Urinary bladder (tissue), 4 donors: Measurements from ENCODE around the gene TMEM170A. TPM values are rescaled to one million over a fixed set of nuclear protein-coding genes. Genes with fewer than 3 reads are reported as not detected.
"Not testable (repeated sequence)": the region's sequence is repeated elsewhere in the genome, so short reads cannot be mapped to it uniquely, and the experiment has no call there.

Source experiments
- DNase-seq: peaks from one replicate; pipeline ENCODE4 v3.0.0-alpha.2; 2015; ENCODE audit errors: extremely low spot score
- H3K27ac ChIP-seq: one replicate; pipeline ENCODE4 v1.5.1; 2013; ENCODE audit warnings: low read depth, mild to moderate bottlenecking, moderate library complexity
- H3K36me3 ChIP-seq: one replicate; pipeline ENCODE4 v1.6.1; 2013; ENCODE audit warnings: mild to moderate bottlenecking, moderate library complexity; ENCODE audit not compliant: insufficient read depth
- H3K4me1 ChIP-seq: one replicate; pipeline ENCODE4 v1.6.1; 2013; ENCODE audit warnings: mild to moderate bottlenecking, moderate library complexity; ENCODE audit not compliant: insufficient read depth
- H3K4me3 ChIP-seq: one replicate; pipeline ENCODE4 v1.5.1; 2013; ENCODE audit warnings: low read depth, low read length
- WGBS: extraction: QIAGEN DNeasy Blood & Tissue Kit; methylation state at CpG from one replicate; pipeline ENCODE4 v1.1.7; 2013; 5-methylcytosine and 5-hydroxymethylcytosine counted together
- polyA plus RNA-seq: library from polyadenylated mRNA; stranded (reverse); fragments of 200-250 nt; gene quantifications from one replicate; pipeline ENCODE4 v1.2.3, GENCODE V29; 2013
- total RNA-seq: library from RNA; depleted of rRNA; stranded (reverse); fragments of >200 nt; gene quantifications from one replicate; pipeline ENCODE4 v1.2.3, GENCODE V29; 2014
- donor health status: healthy with polysubstance abuse.
- donor health status: healthy.

Gene TMEM170A
- total and polyA plus RNA-seq, 2 donors, result 7.2 to 46.7 TPM

DNA sequence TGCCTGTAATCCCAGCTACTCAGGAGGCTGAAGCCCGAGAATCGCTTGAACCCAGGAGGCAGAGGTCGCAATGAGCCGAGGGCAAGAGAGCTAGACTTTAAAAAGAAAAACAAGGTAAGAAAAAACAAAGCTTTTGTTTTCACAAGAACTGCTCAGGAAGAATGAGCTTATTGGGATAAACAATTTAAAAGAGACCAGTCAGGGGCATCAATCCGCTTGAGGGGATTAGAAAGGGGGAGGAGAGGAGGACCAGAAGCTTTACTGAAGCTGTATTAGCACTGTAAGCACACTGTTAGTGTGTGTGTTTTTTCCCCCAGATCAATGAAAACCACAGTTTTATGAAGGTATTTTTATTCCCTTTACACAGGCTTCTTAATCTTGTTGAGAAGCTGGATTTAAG lies 8.8 kb downstream of the TMEM170A start:
- Histone ChIP-seq H3K4me3 (no peak overlapping the region), H3K27ac (no peak overlapping the region), H3K36me3 (no peaks in the 10 kb centered on the region), H3K4me1 (no peaks in the 10 kb centered on the region)
- no peak for DNase-seq
- WGBS, result 72% methylated on average over 5 of the region's 5 CpGs

DNA sequence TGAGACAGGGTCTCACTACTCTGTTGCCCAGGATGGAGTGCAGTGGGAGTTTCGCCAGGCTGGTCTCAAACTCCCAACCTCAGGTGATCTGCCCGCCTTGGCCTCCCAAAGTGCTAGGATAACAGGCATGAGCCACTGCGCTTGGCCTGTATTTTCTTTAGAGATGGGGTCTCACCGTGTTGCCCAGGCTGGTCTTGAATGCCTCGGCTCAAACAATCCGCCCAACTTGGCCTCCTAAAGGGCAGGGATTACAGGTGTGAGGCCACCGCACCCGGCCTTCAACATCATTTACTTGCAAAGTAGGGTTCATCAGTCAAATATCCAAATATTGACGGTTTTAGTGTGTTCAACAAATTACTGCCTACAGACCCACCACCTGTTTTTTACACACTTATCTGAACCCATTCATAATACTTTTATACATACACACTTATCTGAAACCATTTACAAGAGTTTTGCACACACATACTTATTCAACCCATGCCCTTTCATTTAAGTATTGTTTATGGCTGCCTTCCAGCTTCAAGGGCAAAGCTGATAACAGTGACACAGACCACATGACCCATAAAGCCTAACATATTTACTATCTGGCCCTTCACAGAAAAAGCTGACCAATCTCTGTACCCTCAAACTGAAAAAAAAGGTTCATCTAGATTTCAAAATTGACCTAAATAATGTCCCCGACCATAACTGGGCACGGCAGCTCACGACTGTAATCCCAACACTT lies 11.9 kb downstream of the TMEM170A start:
- Histone ChIP-seq H3K4me1 (no peaks in the 10 kb centered on the region), H3K36me3 (no peaks in the 10 kb centered on the region), H3K4me3 (no peak overlapping the region), H3K27ac (no peak overlapping the region)
- 76% methylated on average over 12 of the region's 12 CpGs for WGBS
- DNase-seq, result no peak

DNA sequence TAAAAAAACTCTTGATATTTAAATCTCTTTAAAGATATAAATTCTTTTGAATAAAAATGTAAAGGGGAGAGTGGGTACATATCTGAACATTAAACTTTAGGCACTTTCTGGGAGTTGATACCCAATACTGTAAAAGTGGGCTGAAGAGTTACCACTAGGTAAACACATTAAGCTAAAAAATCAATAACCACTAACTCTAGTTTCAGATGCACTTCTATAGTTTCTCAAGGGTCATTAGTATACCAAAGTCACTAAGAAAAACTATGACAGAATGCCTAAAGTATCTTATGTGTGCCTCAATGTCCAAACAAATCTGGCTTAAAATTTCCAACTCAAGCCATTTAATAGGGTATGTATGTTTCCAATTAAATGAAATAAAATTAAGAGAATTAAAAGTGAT lies 18.1 kb downstream of the TMEM170A start:
- Histone ChIP-seq H3K36me3 (no peaks in the 10 kb centered on the region), H3K4me3 (no peak overlapping the region), H3K4me1 (no peaks in the 10 kb centered on the region), H3K27ac (no peak overlapping the region)
- DNase-seq, result no peak

DNA sequence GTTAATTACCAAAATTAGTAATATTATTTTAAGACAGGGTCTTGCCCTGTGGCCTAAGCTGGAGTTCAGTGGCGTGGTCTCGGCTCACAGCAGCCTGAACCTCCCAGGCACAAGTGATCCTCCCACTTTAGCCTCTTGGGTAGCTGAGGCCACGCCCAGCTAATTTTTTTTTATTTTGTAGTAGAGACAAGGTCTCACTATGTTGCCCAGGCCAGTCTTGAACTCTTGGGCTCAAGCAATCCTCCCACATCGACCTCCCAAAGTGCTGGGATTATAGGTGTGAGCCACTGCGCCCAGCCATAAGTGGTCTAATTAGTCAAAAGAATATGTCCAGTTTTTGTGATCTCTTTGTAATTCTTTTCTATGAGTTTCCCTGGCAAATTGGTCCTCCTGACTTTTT lies 19.2 kb downstream of the TMEM170A start:
- H3K36me3 ChIP-seq, result no peaks in the 10 kb centered on the region
- DNase-seq, result no peak
- no peak overlapping the region for H3K4me3 ChIP-seq
- H3K4me1 ChIP-seq, result no peaks in the 10 kb centered on the region
- no peak overlapping the region for H3K27ac ChIP-seq
- 82% methylated on average over 5 of the region's 5 CpGs for WGBS

DNA sequence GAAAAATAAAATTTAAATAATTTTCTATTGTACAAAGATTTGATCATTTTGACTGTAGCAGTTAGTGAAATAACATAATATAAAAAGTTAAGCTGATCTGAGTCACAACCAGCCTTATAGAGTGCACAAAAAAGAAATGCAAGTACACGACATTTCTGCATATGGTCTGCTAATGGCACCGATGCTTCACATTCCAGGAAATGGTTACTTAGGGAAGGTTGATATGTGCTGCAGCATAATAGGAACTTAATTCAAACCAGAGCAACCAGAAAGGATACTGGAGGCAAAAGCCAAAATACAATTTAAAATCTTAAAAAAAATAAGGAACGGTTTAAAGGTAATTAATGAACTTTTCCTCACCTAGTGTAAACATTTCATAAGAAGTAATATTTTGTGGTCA lies 21.2 kb downstream of the TMEM170A start:
- Histone ChIP-seq H3K36me3 (no peaks in the 10 kb centered on the region), H3K4me3 (no peak overlapping the region), H3K27ac (no peak overlapping the region), H3K4me1 (no peaks in the 10 kb centered on the region)
- DNase-seq, result no peak
- 72% methylated on average over 3 of the region's 3 CpGs for WGBS

DNA sequence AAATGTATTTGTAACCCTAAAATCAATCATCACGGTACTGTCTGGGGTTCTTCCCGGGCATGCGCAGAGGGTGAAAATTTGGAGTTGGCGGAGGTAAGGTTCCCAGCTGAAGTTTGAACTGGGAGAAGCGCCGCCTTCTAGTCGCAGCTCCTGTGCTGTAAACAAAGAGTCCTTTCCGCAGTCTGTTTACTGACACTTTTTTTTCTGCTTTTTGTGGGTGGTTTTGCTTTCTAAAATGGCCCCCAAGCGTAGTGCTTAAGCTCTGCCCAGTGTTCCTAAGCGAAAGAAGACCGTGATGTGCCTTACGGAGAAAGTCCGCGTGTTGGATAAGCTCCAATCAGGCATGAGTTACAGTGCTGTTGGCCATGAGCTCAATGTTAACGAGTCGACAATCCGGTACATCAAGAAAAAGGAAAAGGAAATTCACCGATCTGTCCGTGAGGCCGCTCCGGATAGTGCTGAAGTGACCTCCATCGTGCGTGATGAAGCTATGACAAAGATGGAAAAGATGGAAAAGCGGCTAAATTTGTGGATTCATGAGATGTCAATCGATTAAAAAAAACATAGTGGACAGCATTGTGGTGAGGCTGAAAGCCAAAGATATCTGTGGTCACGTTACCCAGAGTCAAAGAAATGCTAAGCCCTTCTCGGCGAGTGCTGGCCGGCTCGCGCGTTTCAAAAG lies 30.6 kb downstream of the TMEM170A start:
- peak; percentile 88 for DNase-seq
- H3K27ac ChIP-seq, result peak overlapping the region; percentile 94
- peak overlapping the region; percentile 93 for H3K4me3 ChIP-seq
- no peaks in the 10 kb centered on the region for H3K36me3 ChIP-seq
- 3% methylated on average over 32 of the region's 32 CpGs for WGBS
- no peaks in the 10 kb centered on the region for H3K4me1 ChIP-seq

DNA sequence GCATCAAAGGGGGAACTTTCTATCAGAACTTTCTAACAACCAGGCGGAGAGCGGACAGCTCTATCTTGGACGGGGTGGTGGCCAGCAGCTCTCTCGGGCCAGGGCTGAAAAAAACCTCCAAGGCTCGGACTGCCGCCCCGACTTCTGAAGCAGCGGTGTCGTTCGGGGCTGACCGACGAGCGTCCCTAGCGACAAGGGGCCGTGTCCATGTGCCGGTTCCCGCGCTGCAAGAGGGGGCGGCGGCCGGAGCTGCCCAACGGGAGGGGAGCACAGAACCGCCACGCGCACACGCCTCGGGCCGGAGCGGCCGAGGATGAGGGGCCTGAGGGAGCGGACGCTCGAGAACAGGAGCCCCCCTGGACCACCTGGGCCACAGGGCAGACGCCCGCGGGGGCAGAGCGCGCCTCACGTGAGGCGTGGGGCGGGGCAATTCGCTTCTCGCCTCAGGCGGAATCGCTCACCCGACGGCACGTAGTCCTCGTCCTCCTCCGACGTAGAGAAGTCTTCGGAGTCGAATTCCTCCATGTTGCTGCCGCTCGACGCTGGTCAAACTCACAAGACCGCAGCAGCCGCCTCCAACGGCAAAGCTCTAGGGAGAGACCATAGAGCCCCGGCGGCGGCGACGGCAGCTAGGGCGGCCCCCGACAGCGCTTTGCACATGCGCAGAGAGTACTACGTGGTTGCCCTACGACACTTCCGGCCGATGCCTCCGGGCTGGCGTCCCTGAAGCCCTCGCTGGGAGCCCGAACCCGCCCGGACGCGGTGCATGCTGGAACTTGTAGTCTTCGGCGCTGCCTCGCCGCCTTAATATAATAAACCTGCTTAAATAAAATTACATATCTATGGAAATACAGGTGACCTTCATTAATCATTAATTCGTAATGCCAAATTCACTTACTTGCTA lies 31.4 kb downstream of the TMEM170A start, which contains the start of gene CFDP1:
Gene CFDP1 (minus strand): TSS at position 676 of the 904 bp plus-strand sequence. CDS start 151 bp downstream, at position 525.
- Histone ChIP-seq H3K4me1 (no peaks in the 10 kb centered on the region), H3K36me3 (no peaks in the 10 kb centered on the region), H3K4me3 (peak within 1 kb of the TSS; percentile 93), H3K27ac (peak within 1 kb of the TSS; percentile 94)
- peak; percentile 92 for DNase-seq
- WGBS, result under 1% methylated on average over 85 of the region's 85 CpGs

DNA sequence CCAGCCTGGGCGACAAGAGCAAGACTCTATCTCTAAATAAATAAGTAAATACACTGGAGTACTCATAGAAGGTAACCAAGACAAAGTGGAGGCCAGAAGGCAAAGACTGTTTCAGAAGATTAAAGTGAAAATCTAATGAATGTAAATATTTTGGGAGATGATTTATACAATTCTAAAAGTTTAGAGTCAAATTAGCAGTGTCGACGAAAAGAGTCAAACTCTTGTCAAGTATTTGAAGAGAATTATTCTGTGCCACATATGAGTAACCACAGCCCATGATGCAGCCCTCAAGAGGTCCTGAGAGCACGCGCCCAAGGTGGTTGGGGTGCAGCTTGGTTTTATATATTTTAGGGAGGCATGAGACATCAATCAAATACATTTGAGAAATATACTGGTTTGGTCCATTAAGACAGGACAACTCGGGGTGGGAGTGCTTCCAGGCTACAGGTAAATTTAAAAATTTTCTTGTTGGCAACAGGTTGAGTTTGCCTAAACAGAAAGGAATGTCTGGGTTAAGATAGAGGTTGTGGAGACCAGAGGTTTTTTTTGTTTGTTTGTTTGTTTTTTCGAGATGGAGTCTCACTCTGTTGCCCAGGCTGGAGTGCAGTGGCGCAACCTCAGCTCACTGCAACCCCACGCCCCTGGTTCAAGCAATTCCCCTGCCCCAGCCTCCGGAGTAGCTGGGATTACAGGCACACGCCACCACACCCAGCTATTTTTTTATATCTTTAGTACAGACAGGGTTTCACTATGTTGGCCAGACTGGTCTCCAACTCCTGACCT lies 34.7 kb downstream of the TMEM170A start:
- no peak for DNase-seq
- Histone ChIP-seq H3K4me3 (no peak overlapping the region), H3K4me1 (peaks cover 3% of the 10 kb centered on the region), H3K27ac (no peak overlapping the region), H3K36me3 (no peaks in the 10 kb centered on the region)
- whole genome bisulfite sequencing, result 89% methylated on average over 11 of the region's 11 CpGs

DNA sequence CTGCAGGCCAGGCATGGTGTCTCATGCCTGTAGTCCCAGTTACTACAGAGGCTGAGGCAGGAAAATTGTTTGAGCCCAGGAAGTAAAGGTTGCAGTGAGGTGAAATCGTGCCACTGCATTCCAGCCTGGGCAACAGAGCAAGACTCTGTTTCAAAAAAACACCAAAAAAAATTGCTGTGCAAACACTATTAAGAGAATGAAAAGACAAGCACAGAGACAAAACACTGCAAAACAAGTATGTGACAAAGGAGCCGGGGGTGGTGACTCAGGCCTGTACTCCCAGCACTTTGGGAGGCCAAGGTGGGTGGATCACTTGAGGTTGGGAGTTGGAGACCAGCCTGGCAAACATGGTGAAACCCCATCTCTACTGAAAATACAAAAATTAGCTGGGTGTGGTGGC lies 38.0 kb downstream of the TMEM170A start:
- 86% methylated on average over 2 of the region's 2 CpGs for WGBS
- not testable (repeated sequence) for H3K27ac ChIP-seq, DNase-seq

DNA sequence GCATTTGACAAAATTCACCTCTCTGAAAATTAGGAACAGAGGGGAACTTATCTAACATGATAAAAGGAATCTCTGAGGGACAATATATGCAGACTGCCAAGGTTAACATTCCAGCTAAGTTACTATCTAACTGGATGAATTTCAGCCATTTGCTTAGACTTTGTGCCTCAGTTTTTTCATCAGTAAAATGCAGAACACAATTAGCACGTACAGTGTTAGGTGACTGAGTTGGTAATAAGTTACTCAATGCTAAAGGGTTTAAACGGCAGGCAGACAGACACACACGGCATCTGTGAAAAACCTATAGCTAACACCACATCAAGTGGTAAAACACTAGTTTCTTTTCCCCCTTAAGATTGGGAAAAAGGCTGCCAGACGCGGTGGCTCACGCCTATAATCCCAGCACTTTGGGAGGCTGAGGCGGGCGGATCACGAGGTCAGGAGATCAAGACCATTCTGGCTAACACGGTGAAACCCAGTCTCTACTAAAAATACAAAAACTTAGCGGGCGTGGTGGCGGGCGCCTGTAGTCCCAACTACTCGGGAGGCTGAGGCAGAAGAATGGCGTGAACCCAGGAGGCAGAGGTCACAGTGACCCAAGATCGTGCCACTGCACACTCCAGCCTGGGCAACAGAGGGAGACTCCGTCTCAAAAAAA lies 40.3 kb downstream of the TMEM170A start:
- H3K36me3 ChIP-seq, DNase-seq, H3K4me1 ChIP-seq, H3K4me3 ChIP-seq, H3K27ac ChIP-seq: not testable (repeated sequence)
- 87% methylated on average over 18 of the region's 18 CpGs for WGBS

More for the DNA sequence above, 38.0 kb downstream of the TMEM170A start:
- not testable (repeated sequence) for H3K36me3 ChIP-seq, H3K4me3 ChIP-seq, H3K4me1 ChIP-seq

DNA sequence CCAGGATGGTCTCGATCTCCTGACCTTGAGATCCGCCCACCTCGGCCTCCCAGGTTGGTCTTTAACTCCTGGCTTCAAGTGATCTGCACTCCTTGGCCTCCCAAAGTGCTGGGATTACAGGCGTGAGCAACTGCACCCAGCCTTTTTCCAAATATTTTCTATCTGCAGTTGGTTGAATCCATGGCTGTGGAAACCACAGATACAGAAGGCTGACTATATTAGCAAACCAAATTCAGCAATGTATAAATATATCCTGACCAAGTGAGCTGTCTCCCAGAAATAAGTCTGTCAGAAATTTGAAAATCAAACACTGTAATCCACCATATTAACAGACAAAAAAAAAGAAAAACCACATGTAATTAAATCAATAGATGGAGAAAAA lies 40.8 kb downstream of the TMEM170A start:
- H3K27ac ChIP-seq, result no peak overlapping the region
- H3K4me3 ChIP-seq, result no peak overlapping the region
- H3K36me3 ChIP-seq, result no peaks in the 10 kb centered on the region
- DNase-seq, result no peak
- peaks cover 3% of the 10 kb centered on the region for H3K4me1 ChIP-seq
- 92% methylated on average over 4 of the region's 4 CpGs for WGBS

DNA sequence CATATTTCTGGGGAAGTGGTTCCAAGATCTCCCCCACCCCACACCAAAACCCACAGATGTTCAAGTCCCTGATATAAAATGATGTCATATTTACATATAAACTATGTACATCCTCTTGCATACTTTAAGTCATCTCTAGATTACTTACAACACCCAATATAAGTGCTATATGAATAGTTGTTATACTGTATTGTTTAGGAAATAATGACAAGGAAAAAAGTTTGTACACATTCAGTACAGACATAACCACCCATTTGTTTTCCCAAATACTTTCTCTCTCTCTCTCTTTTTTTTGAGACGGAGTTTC lies 42.7 kb downstream of the TMEM170A start:
- no peak overlapping the region for H3K4me3 ChIP-seq
- DNase-seq, result no peak
- peaks cover 2% of the 10 kb centered on the region for H3K4me1 ChIP-seq
- H3K27ac ChIP-seq, result no peak overlapping the region
- H3K36me3 ChIP-seq, result no peaks in the 10 kb centered on the region
- 88% methylated on average over 1 of the region's 1 CpG for WGBS
